ENCODE data around the gene FILIP1L. TPM values are rescaled to one million over a fixed set of nuclear protein-coding genes. Genes with fewer than 3 reads are reported as not detected.

FILIP1L gene
- total and polyA plus RNA-seq, 2 of the 13 experiments (the other 11 are each of a cell fraction or from before 2014, with no cell fraction given): 8.1 to 187 TPM

DNA sequence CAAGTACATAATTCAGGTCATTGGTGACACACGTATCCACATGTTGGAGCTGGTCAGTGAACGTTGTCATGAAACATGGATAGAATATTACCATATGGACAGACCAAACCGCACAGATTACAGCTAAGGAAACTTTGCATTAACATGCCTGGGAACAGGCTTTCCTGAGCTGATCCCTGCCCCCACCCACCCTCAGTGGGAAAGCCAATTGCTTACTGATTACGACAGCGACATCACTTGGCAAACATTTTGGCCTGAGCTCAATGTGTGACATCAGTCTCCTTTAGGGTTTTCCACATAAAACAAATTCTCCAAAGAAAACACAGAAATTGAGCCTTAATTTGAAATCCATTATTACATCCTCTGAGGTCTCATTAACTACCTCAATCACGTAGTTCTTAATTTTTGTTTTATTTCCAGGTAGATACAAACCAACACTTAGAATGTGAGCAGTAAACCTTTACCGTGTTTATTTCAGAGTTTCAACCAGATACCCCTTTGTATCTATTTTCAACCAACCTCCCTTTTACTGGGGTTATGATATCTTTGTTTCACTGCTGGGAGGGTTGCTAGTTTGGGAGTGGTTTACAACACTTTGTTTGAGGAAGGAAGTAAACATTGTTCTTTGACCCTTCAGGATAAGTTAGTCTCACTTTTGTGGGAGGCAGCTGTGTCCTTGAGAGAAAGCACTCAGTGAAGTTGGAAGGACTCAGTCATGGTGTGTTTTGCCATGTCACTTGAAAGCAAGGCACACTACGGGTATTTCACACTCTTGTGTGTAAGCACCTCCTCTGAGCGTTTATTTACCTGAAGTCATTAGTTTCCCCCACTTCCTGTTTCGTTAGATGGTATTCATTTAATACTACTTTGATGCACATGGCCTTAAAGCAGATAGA is 193.6 kb downstream of the FILIP1L start (continued):
- TF ChIP-seq, protein P1, sequence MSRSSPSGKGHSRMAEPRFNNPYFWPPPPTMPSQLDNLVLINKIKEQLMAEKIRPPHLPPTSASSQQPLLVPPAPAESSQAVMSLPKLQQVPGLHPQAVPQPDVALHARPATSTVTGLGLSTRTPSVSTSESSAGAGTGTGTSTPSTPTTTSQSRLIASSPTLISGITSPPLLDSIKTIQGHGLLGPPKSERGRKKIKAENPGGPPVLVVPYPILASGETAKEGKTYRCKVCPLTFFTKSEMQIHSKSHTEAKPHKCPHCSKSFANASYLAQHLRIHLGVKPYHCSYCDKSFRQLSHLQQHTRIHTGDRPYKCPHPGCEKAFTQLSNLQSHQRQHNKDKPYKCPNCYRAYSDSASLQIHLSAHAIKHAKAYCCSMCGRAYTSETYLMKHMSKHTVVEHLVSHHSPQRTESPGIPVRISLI (CRISPR knock-in tag; IDR thresholded peaks at IDR 0.05; ENCODE audit: borderline replicate concordance): peak; percentile 54; the same call in 1 of the 2 replicates
- TF ChIP-seq TARDBP (CRISPR knock-in tag; IDR thresholded peaks at IDR 0.05) (peak; percentile 87), ZNF430 (CRISPR knock-in tag; IDR thresholded peaks at IDR 0.05) (peak; percentile 57; the same call in 1 of the 2 replicates), PCBP2 (optimal IDR thresholded peaks at IDR 0.05; ENCODE audit: low read depth, low read length, poor library complexity, severe bottlenecking) (no peak), REPIN1 (CRISPR knock-in tag; IDR thresholded peaks at IDR 0.05; ENCODE audit: borderline replicate concordance, low read depth) (peak; percentile 88), ZNF367 (CRISPR knock-in tag; IDR thresholded peaks at IDR 0.05; ENCODE audit: borderline replicate concordance) (no peak), SOX13 (IDR thresholded peaks at IDR 0.05) (peak; percentile 77), SOX13 (CRISPR knock-in tag; conservative IDR thresholded peaks at IDR 0.05 in 1 of 2, IDR thresholded peaks at IDR 0.05 in 1 of 2) (peak in 1 of 2 experiments; percentile 94; a peak in 2 of 4 replicates), EZH2 (conservative IDR thresholded peaks at IDR 0.05; ENCODE audit: low read depth, low read length) (no peak), DDIT3 (CRISPR knock-in tag; IDR thresholded peaks at IDR 0.05) (no peak), GATA4 (IDR thresholded peaks at IDR 0.05; ENCODE audit: borderline replicate concordance, low read depth) (peak; percentile 84; the same call in 1 of the 2 replicates), ZNF737 (CRISPR knock-in tag; IDR thresholded peaks at IDR 0.05; ENCODE audit: borderline replicate concordance) (no peak), FOXK1 (CRISPR knock-in tag; IDR thresholded peaks at IDR 0.05; ENCODE audit: borderline replicate concordance, low read depth) (peak; percentile 69; the same call in 1 of the 2 replicates), NPAS2 (CRISPR knock-in tag; IDR thresholded peaks at IDR 0.05; ENCODE audit: borderline replicate concordance) (no peak), PAXIP1 (CRISPR knock-in tag; conservative IDR thresholded peaks at IDR 0.05) (peak; percentile 97), DMTF1 (CRISPR knock-in tag; IDR thresholded peaks at IDR 0.05) (no peak), ZNF432 (CRISPR knock-in tag; IDR thresholded peaks at IDR 0.05; ENCODE audit: borderline replicate concordance) (no peak), ZNF672 (CRISPR knock-in tag; IDR thresholded peaks at IDR 0.05) (no peak)
- TF ChIP-seq, protein P2, sequence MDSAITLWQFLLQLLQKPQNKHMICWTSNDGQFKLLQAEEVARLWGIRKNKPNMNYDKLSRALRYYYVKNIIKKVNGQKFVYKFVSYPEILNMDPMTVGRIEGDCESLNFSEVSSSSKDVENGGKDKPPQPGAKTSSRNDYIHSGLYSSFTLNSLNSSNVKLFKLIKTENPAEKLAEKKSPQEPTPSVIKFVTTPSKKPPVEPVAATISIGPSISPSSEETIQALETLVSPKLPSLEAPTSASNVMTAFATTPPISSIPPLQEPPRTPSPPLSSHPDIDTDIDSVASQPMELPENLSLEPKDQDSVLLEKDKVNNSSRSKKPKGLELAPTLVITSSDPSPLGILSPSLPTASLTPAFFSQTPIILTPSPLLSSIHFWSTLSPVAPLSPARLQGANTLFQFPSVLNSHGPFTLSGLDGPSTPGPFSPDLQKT (CRISPR knock-in tag; IDR thresholded peaks at IDR 0.05; ENCODE audit: borderline replicate concordance): no peak

Data from HepG2 (cell line).